PC-9 (cell line): ENCODE measurements around the gene GNL3. TPM values are rescaled to one million over a fixed set of nuclear protein-coding genes. Genes with fewer than 3 reads are reported as not detected.
A peak's percentile ranks its signal among the peaks of the same experiment; 100 is the strongest.

Experiments used
- BruUV-seq: library from RNA; stranded (reverse); fragments of 400-500 nt; replicated peaks from 2 replicates; lab custom pipeline; 2021; lab: Mats Ljungman, UMichigan
- CTCF ChIA-PET: fragments of 300-600 bp; sonication (Branson Sonifier 250); formaldehyde crosslinking; loops from one replicate; lab custom pipeline; 2022; ENCODE audit warnings: antibody characterized with exemption; lab: Charles Lee
- POLR2A ChIA-PET: fragments of 300-600 bp; sonication (Branson Sonifier 250); formaldehyde crosslinking; loops from one replicate; lab custom pipeline; 2022; ENCODE audit warnings: antibody characterized with exemption; ENCODE audit not compliant: unreplicated experiment; lab: Charles Lee
- DNase-seq, 2 experiments: peaks; one replicate each; pipeline versions ENCODE4 v3.0.0 to v3.0.0-alpha.2; 2015 to 2022; ENCODE audit warnings: mixed read lengths in 1 of 2
- H2AFZ ChIP-seq: fragments of 200-600 bp; sonication (generic); 2 replicates; pipeline ENCODE4 v1.8.1; 2017; ENCODE audit warnings: antibody characterized with exemption
- H3F3A ChIP-seq: fragments of 200-600 bp; sonication (generic); 2 replicates; pipeline ENCODE4 v1.8.1; 2017; ENCODE audit warnings: antibody characterized with exemption, mild to moderate bottlenecking, low read depth; ENCODE audit not compliant: insufficient read depth
- H3K27ac ChIP-seq: fragments of 200-600 bp; sonication (generic); 2 replicates; pipeline ENCODE4 v1.6.1; 2016; ENCODE audit warnings: mixed run types
- H3K27me3 ChIP-seq: fragments of 200-600 bp; sonication (generic); 2 replicates; pipeline ENCODE4 v1.6.1; 2016; ENCODE audit warnings: low read depth, mixed run types; ENCODE audit not compliant: insufficient read depth
- H3K36me3 ChIP-seq: fragments of 200-600 bp; sonication (generic); 2 replicates; pipeline ENCODE4 v1.6.1; 2016; ENCODE audit warnings: low read depth, mixed run types
- H3K4me1 ChIP-seq: fragments of 200-600 bp; sonication (generic); replicated peaks from 2 replicates; pipeline ENCODE4 v1.6.1; 2016; ENCODE audit warnings: mixed run types; ENCODE audit not compliant: insufficient read depth
- H3K4me2 ChIP-seq: fragments of 200-600 bp; sonication (generic); 2 replicates; pipeline ENCODE4 v1.6.1; 2017; ENCODE audit warnings: mixed run types
- H3K4me3 ChIP-seq: fragments of 200-600 bp; sonication (generic); 2 replicates; pipeline ENCODE4 v1.6.1; 2016; ENCODE audit warnings: mixed run types
- H3K79me2 ChIP-seq: fragments of 200-600 bp; sonication (generic); 2 replicates; pipeline ENCODE4 v1.6.1; 2017; ENCODE audit warnings: low read depth, mixed run types
- H3K9me2 ChIP-seq: fragments of 200-600 bp; sonication (generic); 2 replicates; pipeline ENCODE4 v1.8.1; 2017; ENCODE audit warnings: mild to moderate bottlenecking; ENCODE audit not compliant: insufficient read depth
- H3K9me3 ChIP-seq: fragments of 200-600 bp; sonication (generic); 2 replicates; pipeline ENCODE4 v1.8.1; 2016; ENCODE audit warnings: low read depth; ENCODE audit not compliant: insufficient read depth
- H4K20me1 ChIP-seq: fragments of 200-600 bp; sonication (generic); 2 replicates; pipeline ENCODE4 v1.8.1; 2017; ENCODE audit not compliant: insufficient read depth
- EZH2 ChIP-seq: fragments of 200-600 bp; sonication (generic); IDR thresholded peaks from 2 replicates; pipeline ENCODE4 v1.8.0; 2017; ENCODE audit warnings: antibody characterized with exemption, low read depth
- intact Hi-C: fragments of 100-400 bp; cut with micrococcal nuclease; formaldehyde crosslinking; loops from one replicate; pipeline ENCODE4 v1.10.0; 2022; ENCODE audit not compliant: unreplicated experiment
- total RNA-seq: library from RNA; stranded (reverse); gene quantifications from 2 replicates; pipeline ENCODE4 v1.2.3, GENCODE V29; 2021
- TF ChIP-seq, protein P1 (sequence below): fragments of 200-600 bp; sonication (generic); conservative IDR thresholded peaks from 2 replicates; pipeline ENCODE4 v1.6.1; 2017; ENCODE audit warnings: mixed run types, antibody characterized with exemption, mild to moderate bottlenecking, moderate library complexity

The GNL3 gene
- total RNA-seq, 1 experiment from 2014 or later, result 82.3 TPM

DNA sequence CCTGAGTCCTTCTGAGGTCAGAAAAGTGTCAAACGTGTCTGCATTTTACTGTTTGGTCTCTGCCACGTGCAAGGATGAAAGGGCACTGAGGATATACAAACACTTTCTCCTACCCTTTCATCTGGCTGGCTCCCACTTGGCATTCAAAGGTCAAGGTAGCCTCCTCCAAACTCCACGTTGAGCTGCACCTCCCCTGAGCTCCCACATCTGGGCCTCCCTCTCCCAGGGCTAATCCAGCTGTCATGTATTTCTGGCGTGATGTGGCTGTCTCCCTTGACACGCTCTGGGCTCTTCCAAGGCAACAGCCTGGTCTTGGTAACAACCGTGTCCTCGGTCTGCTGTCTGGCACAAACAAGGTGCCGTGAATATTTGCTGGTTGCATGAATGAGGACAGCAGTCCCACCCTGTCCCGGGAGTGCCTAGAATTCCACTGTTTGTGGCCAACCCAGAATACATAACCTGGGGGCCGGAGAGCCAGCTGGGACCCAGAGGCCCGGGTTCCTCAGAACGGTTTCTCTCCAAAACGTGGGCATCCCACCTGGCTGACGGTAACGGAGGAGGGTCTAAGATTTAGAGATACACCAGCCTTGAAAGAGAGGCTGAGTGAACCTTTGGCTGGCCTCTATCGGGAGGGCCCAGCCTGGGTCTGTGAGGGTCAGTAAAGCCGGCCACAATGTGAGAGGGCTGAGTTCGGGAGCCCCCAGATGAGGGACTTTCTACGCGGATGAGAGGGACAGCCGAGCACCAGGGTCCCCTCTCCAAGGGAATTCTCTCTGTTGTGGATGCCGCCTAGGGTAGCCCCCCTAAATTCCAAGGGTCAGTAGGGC, 19.0 kb downstream of the GNL3 start:
- POLR2A ChIA-PET, result interaction anchor here (0.5 kb wide), 1 partner anchor 377 kb away, joined by 4 read pairs; no protein-coding TSS in a partner anchor
- H3K4me2 ChIP-seq, result peak overlapping the region; percentile 100
- DNase-seq, result peak; percentile 26 to 42
- intact Hi-C loops, result no loop called here
- H3K79me2 ChIP-seq, result peaks cover 51% of the 10 kb centered on the region
- H3K36me3 ChIP-seq, result no peaks in the 10 kb centered on the region; the same call in none of the 2 replicates
- H3K4me1 ChIP-seq, result peaks cover 22% of the 10 kb centered on the region
- no peaks in the 10 kb centered on the region for H3K9me3 ChIP-seq
- H3K4me3 ChIP-seq, result peak overlapping the region; percentile 86
- CTCF ChIA-PET, result no interaction called here
- H3K27me3 ChIP-seq, result no peaks in the 10 kb centered on the region
- H3K27ac ChIP-seq, result no peak overlapping the region
- H2AFZ ChIP-seq, result peak overlapping the region; percentile 80
- no peaks in the 10 kb centered on the region for H4K20me1 ChIP-seq
- H3F3A ChIP-seq, result peaks cover 4% of the 10 kb centered on the region; the same call in 1 of the 2 replicates
- BruUV-seq, result TSS peak; percentile 25
- no peak for TF ChIP-seq EZH2
- H3K9me2 ChIP-seq, result no peaks in the 10 kb centered on the region

DNA sequence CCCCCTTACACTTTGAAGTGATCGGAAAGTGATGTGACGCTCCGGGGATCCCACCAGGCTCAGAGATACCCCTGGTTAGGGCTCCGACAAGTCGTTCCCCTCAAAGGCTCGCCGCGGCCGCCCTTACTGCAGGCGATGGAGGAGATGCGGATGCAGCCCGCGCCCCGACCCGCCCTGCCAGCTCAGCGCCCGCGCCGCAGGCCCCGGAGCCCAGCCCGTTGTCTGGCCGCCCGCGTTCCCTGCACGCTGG, 19.5 kb downstream of the GNL3 start:
- Histone ChIP-seq H3K27me3 (no peaks in the 10 kb centered on the region), H2AFZ (peak overlapping the region; percentile 80), H4K20me1 (no peaks in the 10 kb centered on the region), H3F3A (peaks cover 4% of the 10 kb centered on the region; the same call in 1 of the 2 replicates), H3K4me1 (peaks cover 22% of the 10 kb centered on the region), H3K36me3 (no peaks in the 10 kb centered on the region; the same call in none of the 2 replicates), H3K9me3 (no peaks in the 10 kb centered on the region), H3K4me3 (peak overlapping the region; percentile 86), H3K4me2 (peak overlapping the region; percentile 100), H3K9me2 (no peaks in the 10 kb centered on the region), H3K27ac (no peak overlapping the region), H3K79me2 (peaks cover 51% of the 10 kb centered on the region)
- intact Hi-C loops, result no loop called here
- no TSS peak for BruUV-seq
- POLR2A ChIA-PET, result interaction anchor here (0.5 kb wide), 1 partner anchor 376 kb away, joined by 4 read pairs; no protein-coding TSS in a partner anchor
- CTCF ChIA-PET, result no interaction called here
- no peak for TF ChIP-seq EZH2
- TF ChIP-seq, protein P1, sequence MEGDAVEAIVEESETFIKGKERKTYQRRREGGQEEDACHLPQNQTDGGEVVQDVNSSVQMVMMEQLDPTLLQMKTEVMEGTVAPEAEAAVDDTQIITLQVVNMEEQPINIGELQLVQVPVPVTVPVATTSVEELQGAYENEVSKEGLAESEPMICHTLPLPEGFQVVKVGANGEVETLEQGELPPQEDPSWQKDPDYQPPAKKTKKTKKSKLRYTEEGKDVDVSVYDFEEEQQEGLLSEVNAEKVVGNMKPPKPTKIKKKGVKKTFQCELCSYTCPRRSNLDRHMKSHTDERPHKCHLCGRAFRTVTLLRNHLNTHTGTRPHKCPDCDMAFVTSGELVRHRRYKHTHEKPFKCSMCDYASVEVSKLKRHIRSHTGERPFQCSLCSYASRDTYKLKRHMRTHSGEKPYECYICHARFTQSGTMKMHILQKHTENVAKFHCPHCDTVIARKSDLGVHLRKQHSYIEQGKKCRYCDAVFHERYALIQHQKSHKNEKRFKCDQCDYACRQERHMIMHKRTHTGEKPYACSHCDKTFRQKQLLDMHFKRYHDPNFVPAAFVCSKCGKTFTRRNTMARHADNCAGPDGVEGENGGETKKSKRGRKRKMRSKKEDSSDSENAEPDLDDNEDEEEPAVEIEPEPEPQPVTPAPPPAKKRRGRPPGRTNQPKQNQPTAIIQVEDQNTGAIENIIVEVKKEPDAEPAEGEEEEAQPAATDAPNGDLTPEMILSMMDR, result no peak
- no peak for DNase-seq

DNA sequence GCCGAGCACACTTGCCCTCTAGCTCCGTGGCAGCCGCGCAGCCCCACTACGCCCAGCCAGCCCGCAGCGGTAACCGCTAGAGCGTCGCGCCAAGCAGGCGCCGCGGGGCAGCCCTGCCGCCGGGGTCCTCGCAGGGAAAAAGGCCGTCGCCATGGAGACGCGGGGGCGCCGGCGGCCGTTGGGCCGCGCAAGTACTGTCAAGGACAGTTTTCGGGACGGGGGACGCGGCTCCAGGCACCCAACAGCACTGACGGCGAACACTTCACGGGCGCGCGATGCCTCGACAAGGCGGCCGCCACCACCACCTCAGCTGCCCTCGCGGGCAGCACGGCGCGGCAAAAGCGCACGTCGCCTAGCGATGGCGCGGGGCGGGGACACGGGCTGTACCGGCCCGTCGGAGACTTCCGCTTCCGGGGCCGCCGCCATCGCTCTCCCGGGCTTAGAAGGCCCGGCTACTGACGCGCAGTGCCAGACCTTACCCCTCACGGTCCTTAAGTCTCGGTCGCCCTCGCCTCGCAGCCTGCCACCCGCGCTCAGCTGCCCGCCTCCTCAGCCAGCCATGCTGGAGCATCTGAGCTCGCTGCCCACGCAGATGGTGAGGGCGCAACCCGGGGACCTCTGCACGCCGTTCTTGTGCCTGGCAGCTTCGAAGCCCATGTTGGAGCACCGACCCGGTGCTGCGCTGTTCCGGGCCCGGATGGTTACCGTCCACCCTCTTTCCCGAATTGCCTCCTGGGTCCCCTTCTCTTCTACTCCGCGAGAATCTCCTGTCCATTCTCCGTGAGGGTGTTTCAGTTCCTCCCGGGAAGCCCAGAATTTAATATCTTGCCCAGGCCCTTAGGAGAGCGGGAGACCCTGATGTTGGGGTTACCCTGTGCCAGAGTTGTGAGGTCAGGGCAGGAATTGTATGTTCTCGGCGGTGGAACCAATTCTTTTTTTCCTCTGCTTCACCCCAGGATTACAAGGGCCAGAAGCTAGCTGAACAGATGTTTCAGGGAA, 20.2 kb downstream of the GNL3 start, which contains the start of the genes GLT8D1 and SPCS1:
Gene GLT8D1, minus strand, starts transcription at position 104 of the 999 bp plus-strand sequence. CDS start 5,331 bp downstream, outside the sequence.
Gene SPCS1, plus strand, starts transcription at position 419 of the 999 bp plus-strand sequence. Its CDS starts 141 bp downstream, at position 560.
- ChIA-PET POLR2A (interaction anchor here (0.5 kb wide), 1 partner anchor 376 kb away, joined by 4 read pairs; no protein-coding TSS in a partner anchor), CTCF (no interaction called here)
- peaks cover 51% of the 10 kb centered on the region for H3K79me2 ChIP-seq
- no peaks in the 10 kb centered on the region for H4K20me1 ChIP-seq
- peak within 1 kb of the TSS; percentile 100 for H3K4me2 ChIP-seq
- no peaks in the 10 kb centered on the region for H3K27me3 ChIP-seq
- DNase-seq, result peak; percentile 69 to 82
- 0 out of 2 replicates have a peak, but pooled peaks cover 9% of the 10 kb centered on the region for H3F3A ChIP-seq
- intact Hi-C loops, result no loop called here
- no peaks in the 10 kb centered on the region; the same call in none of the 2 replicates for H3K36me3 ChIP-seq
- H3K4me3 ChIP-seq, result peak within 1 kb of the TSS; percentile 86
- no peaks in the 10 kb centered on the region for H3K9me3 ChIP-seq
- BruUV-seq, result TSS peak; percentile 40
- H2AFZ ChIP-seq, result peak within 1 kb of the TSS; percentile 80
- H3K9me2 ChIP-seq, result no peaks in the 10 kb centered on the region
- peaks cover 22% of the 10 kb centered on the region for H3K4me1 ChIP-seq
- TF ChIP-seq EZH2, result no peak
- TF ChIP-seq, protein P1, result no peak
- H3K27ac ChIP-seq, result 0 out of 2 replicates have a peak within 1 kb of the TSS, but pooled peaks have one; percentile 7
